ENCODE results near the gene VAC14. TPM values are rescaled to one million over a fixed set of nuclear protein-coding genes. Genes with fewer than 3 reads are reported as not detected.

VAC14 gene
- total RNA-seq, 1 experiment from 2014 or later: 49.9 TPM

- H3K4ac ChIP-seq (ENCODE audit: low read depth, low read length): no peak overlapping the region
- no peak overlapping the region for H2BK15ac ChIP-seq (ENCODE audit: low read depth, low read length)
- no peaks in the 10 kb centered on the region for H3K27me3 ChIP-seq (ENCODE audit: insufficient read depth, low read length)
- H3K79me2 ChIP-seq (ENCODE audit: insufficient read depth, low read length): no peaks in the 10 kb centered on the region
- no peak overlapping the region for H3K56ac ChIP-seq (ENCODE audit: insufficient read length, low read depth, low read length)
- no peak overlapping the region for H3K14ac ChIP-seq (ENCODE audit: insufficient read depth, low read length)
- no peak overlapping the region for H3K27ac ChIP-seq (ENCODE audit: insufficient read length, low read depth, low read length)
- no peak overlapping the region for H2AK5ac ChIP-seq (ENCODE audit: insufficient read length, low read length)
- peaks cover 4 to 8% of the 10 kb centered on the region in 2 experiments; a peak in 3 of 5 replicates for H3K9me3 Mint-ChIP-seq
- no peak overlapping the region for H3T11ph ChIP-seq (ENCODE audit: low read length)
- no peak overlapping the region for H2BK120ac ChIP-seq (ENCODE audit: low read depth, low read length, poor library complexity, severe bottlenecking)
- no peak for DNase-seq
- H3K18ac ChIP-seq (ENCODE audit: insufficient read length, low read depth, low read length): no peak overlapping the region
- H3K23ac ChIP-seq (ENCODE audit: insufficient read length, low read depth, low read length): no peak overlapping the region
- H3K4me1 Mint-ChIP-seq: peaks cover 13 to 16% of the 10 kb centered on the region in 2 experiments
- H4K8ac ChIP-seq (replicated peaks; ENCODE audit: insufficient read length, low read depth, low read length): no peak overlapping the region
- TF ChIP-seq CTCF (conservative IDR thresholded peaks at IDR 0.05): no peak
- no peaks in the 10 kb centered on the region; the same call in 1 of the 2 replicates for H3K4me1 ChIP-seq (ENCODE audit: insufficient read depth, low read length)
- H3K27ac Mint-ChIP-seq: no peak overlapping the region; a peak in 2 of 7 replicates
- H3K9me3 ChIP-seq (ENCODE audit: control insufficient read depth, low read depth, low read length): no peaks in the 10 kb centered on the region
- no peak overlapping the region for H3K9ac ChIP-seq (ENCODE audit: extremely low read depth, insufficient read length, low read length)
- H3K23me2 ChIP-seq (ENCODE audit: insufficient read length, low read depth, low read length, poor library complexity, severe bottlenecking): no peaks in the 10 kb centered on the region
- H2BK12ac ChIP-seq (ENCODE audit: insufficient read length, low read depth, low read length): no peak overlapping the region
- WGBS (ENCODE audit: extremely low coverage, insufficient read length, low lambda C conversion rate): no CpG with 5 or more reads among the region's 9 CpGs
- H2BK20ac ChIP-seq (ENCODE audit: low read depth, low read length, poor library complexity, severe bottlenecking): no peak overlapping the region
- no peaks in the 10 kb centered on the region for H4K20me1 ChIP-seq (ENCODE audit: control insufficient read depth, insufficient read depth, insufficient read length)
- H4K91ac ChIP-seq (ENCODE audit: insufficient read length, low read depth, low read length): no peak overlapping the region
- H2AFZ ChIP-seq (ENCODE audit: low read length): no peak overlapping the region
- no peak overlapping the region for H3K4me2 ChIP-seq (ENCODE audit: insufficient read depth, insufficient read length, low read length)
- no peaks in the 10 kb centered on the region for H3K79me1 ChIP-seq (ENCODE audit: insufficient read depth, low read depth, low read length, poor library complexity, severe bottlenecking)
- peaks cover 25 to 36% (median 30%) of the 10 kb centered on the region in 3 experiments for H3K36me3 Mint-ChIP-seq (ENCODE audit: insufficient read depth in 1 of 3, low read depth in 3 of 3)
- H4K5ac ChIP-seq (ENCODE audit: insufficient read length, low read depth, low read length): no peak overlapping the region
- no peak overlapping the region for H3K4me3 Mint-ChIP-seq
- peaks cover 1% of the 10 kb centered on the region; the same call in 1 of the 2 replicates for H3K27me3 Mint-ChIP-seq (ENCODE audit: low read depth)
- no peak overlapping the region for H2BK5ac ChIP-seq (ENCODE audit: insufficient read length, low read length)
Measured at GRCh38 chr16:70741783-70742125, 59.2 kb downstream of the VAC14 start.
